RWPE2 (cell line): Measurements from ENCODE around the gene DACH1.

Experiments
- ATAC-seq: fragments of 200-7000 bp; cut with Tn5 transposase; 3 replicates; pipeline ENCODE4 v1.9.1; 2021; ENCODE audit warnings: low read depth
- DNase-seq: peaks from one replicate; pipeline ENCODE4 v3.0.0-alpha.2; 2020; ENCODE audit warnings: low spot score
- H3K27ac ChIP-seq: fragments of 450-650 bp; 2 replicates; pipeline ENCODE4 v1.5.1; 2017; ENCODE audit warnings: mild to moderate bottlenecking; ENCODE audit not compliant: poor library complexity, severe bottlenecking
- H3K27me3 ChIP-seq: fragments of 250-450 bp; sonication (Bioruptor Pico); 2 replicates; pipeline ENCODE4 v1.5.1; 2021; ENCODE audit warnings: mild to moderate bottlenecking, moderate library complexity; ENCODE audit not compliant: insufficient read depth, poor library complexity, severe bottlenecking
- H3K36me3 ChIP-seq: fragments of 250-450 bp; sonication (Bioruptor Pico); 2 replicates; pipeline ENCODE4 v1.5.1; 2020; ENCODE audit warnings: low read depth, mild to moderate bottlenecking, moderate library complexity
- H3K4me1 ChIP-seq: fragments of 250-450 bp; sonication (Bioruptor Pico); 2 replicates; pipeline ENCODE4 v1.5.1; 2021; ENCODE audit warnings: mild to moderate bottlenecking, moderate library complexity; ENCODE audit not compliant: insufficient read depth, poor library complexity, severe bottlenecking
- H3K4me3 ChIP-seq: fragments of 250-450 bp; sonication (Bioruptor Pico); 2 replicates; pipeline ENCODE4 v1.5.1; 2021; ENCODE audit warnings: mild to moderate bottlenecking, moderate library complexity; ENCODE audit not compliant: severe bottlenecking
- H3K9me3 ChIP-seq: fragments of 250-450 bp; sonication (Bioruptor Pico); 2 replicates; pipeline ENCODE4 v1.5.1; 2021; ENCODE audit warnings: mild to moderate bottlenecking, moderate library complexity; ENCODE audit not compliant: severe bottlenecking
- TF ChIP-seq, protein P1 (sequence below): fragments of 450-650 bp; IDR thresholded peaks from one replicate; pipeline ENCODE4 v1.5.1; 2017; ENCODE audit warnings: mild to moderate bottlenecking, moderate library complexity; ENCODE audit not compliant: poor library complexity, severe bottlenecking

Gene DACH1

DNA sequence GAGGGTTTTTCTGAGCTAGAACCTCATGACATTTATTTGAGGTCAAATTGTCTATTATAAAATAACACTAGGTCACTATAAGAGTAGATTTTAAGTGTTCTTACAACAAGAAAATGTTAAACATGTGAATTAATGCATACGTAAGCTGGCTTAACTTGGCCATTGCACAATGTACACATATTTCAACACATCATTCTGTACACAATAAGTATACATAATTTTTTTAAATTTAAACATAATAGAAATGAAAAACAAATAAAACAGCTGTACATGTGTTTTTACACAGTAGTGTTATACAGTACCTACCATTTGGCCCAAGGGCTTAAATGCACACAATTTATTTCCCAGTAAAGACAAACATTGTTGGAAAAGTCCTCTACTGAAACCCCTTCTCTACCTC is 269.9 kb downstream of the DACH1 start:
- H3K27me3 ChIP-seq: no peaks in the 10 kb centered on the region
- H3K4me1 ChIP-seq: no peaks in the 10 kb centered on the region
- TF ChIP-seq, protein P1, sequence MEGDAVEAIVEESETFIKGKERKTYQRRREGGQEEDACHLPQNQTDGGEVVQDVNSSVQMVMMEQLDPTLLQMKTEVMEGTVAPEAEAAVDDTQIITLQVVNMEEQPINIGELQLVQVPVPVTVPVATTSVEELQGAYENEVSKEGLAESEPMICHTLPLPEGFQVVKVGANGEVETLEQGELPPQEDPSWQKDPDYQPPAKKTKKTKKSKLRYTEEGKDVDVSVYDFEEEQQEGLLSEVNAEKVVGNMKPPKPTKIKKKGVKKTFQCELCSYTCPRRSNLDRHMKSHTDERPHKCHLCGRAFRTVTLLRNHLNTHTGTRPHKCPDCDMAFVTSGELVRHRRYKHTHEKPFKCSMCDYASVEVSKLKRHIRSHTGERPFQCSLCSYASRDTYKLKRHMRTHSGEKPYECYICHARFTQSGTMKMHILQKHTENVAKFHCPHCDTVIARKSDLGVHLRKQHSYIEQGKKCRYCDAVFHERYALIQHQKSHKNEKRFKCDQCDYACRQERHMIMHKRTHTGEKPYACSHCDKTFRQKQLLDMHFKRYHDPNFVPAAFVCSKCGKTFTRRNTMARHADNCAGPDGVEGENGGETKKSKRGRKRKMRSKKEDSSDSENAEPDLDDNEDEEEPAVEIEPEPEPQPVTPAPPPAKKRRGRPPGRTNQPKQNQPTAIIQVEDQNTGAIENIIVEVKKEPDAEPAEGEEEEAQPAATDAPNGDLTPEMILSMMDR: no peak
- no peak for DNase-seq
- H3K9me3 ChIP-seq: no peaks in the 10 kb centered on the region
- ATAC-seq: no peak
- H3K36me3 ChIP-seq: no peaks in the 10 kb centered on the region
- H3K4me3 ChIP-seq: no peak overlapping the region
- H3K27ac ChIP-seq: no peak overlapping the region

DNA sequence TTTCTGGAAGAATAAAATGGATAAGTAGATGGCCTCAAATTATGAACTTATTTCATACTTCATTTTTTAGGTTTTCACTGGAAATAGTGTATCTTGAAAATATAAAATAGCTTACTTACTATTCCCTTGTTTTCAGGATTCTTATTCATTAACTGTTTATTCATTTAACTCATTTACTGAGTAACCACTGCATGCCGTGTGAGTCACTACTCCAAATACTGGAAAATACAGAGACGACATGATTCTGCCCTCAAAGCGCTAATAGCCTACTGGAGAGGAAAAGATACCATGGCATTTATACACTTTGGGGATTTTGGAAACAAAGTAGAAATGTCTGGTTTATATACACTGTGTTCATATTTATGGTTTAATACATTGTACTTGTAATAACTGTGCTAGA is 270.9 kb downstream of the DACH1 start:
- no peak overlapping the region for H3K4me3 ChIP-seq
- no peak for ATAC-seq
- no peak overlapping the region for H3K27ac ChIP-seq
- no peak for DNase-seq
- no peaks in the 10 kb centered on the region for H3K4me1 ChIP-seq
- TF ChIP-seq, protein P1: no peak
- no peaks in the 10 kb centered on the region for H3K27me3 ChIP-seq
- no peaks in the 10 kb centered on the region for H3K9me3 ChIP-seq
- H3K36me3 ChIP-seq: no peaks in the 10 kb centered on the region

DNA sequence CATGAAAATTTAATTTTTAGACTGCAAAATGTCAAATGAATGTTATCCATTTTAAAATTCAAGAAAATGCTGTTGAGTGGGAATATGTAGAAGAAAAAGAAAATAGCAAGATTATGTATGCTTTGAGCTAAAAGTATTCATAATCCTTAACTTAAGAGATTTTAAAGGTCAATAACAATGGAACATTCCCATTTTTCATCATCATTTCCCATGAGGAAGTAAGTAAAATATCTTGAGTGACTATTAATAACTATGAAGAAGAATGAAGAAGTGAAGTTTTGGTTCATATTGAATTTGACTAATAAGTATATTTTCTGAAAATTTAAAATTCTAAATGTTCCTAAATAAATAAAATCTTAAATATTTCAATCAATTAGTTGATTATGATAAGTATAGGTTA is 273.4 kb downstream of the DACH1 start:
- H3K27ac ChIP-seq: no peak overlapping the region
- no peaks in the 10 kb centered on the region for H3K9me3 ChIP-seq
- H3K4me1 ChIP-seq: no peaks in the 10 kb centered on the region
- H3K27me3 ChIP-seq: no peaks in the 10 kb centered on the region
- H3K4me3 ChIP-seq: no peak overlapping the region
- DNase-seq (no peak), ATAC-seq (no peak)
- H3K36me3 ChIP-seq: no peaks in the 10 kb centered on the region
- TF ChIP-seq, protein P1: no peak

DNA sequence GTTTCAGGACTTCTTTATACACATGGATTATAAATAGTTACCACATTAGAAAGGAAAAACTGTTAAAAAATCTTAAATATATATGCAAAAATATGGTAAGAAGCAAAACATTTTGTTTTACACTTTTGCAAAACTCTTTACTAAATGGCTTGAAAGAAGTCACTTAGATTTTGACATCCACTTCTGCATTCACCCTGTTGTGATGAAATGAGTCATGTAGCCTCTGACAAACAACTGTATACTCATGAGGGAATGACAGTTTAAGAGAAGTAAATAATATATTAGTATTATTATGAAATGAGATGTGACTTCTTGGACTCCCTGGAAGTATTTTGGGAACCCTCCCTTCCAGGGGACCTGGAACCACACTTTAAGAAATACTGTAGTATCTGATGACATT is 275.6 kb downstream of the DACH1 start:
- no peaks in the 10 kb centered on the region for H3K4me1 ChIP-seq
- H3K27me3 ChIP-seq: peaks cover 8% of the 10 kb centered on the region
- no peak for DNase-seq
- no peaks in the 10 kb centered on the region for H3K36me3 ChIP-seq
- H3K27ac ChIP-seq: no peak overlapping the region
- no peak overlapping the region for H3K4me3 ChIP-seq
- no peak for ATAC-seq
- H3K9me3 ChIP-seq: no peaks in the 10 kb centered on the region
- TF ChIP-seq, protein P1: no peak

DNA sequence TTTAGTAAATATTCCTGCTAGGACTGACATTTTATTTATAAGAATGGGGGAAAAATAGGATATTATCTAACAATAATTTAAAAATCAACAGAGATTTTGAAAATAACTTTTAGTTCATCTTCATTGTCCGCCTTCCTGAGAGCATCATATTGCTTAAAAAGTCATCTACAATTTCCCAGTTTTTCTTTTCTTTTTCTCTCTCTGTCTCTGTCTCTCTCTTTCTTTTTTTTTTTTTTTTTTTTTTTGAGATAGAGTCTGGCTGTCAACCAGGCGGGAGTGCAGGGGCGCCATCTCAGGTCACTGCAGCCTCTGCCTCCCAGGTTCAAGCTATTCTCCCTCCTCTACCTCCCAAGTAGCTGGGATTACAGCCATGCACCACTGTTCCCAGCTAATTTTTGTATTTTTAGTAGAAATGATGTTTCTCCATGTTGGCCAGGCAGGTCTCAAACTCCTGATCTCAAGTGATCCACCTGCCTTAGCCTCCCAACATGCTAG is 276.3 kb downstream of the DACH1 start:
- DNase-seq (no peak), ATAC-seq (no peak)
- H3K9me3 ChIP-seq: no peaks in the 10 kb centered on the region
- TF ChIP-seq, protein P1: no peak
- H3K36me3 ChIP-seq: no peaks in the 10 kb centered on the region
- peaks cover 8% of the 10 kb centered on the region for H3K27me3 ChIP-seq
- no peak overlapping the region for H3K4me3 ChIP-seq
- H3K27ac ChIP-seq: no peak overlapping the region
- H3K4me1 ChIP-seq: no peaks in the 10 kb centered on the region
